CD14-positive monocyte (primary cell): ENCODE measurements around the gene PDE1A. TPM values are rescaled to one million over a fixed set of nuclear protein-coding genes. Genes with fewer than 3 reads are reported as not detected.

ENCODE experiments used
- DNase-seq, 3 donors: peaks; one replicate each; pipeline ENCODE4 v3.0.0-alpha.2; 2011 to 2022
- H2AFZ ChIP-seq: 2 replicates; pipeline ENCODE4 v1.6.0; 2012; ENCODE audit warnings: mild to moderate bottlenecking, low read depth, low read length, inconsistent platforms; ENCODE audit not compliant: insufficient read depth, poor library complexity, severe bottlenecking
- H3K27ac ChIP-seq, 2 donors: 1 replicate in 1 of 2; 2 replicates in 1 of 2; pipeline ENCODE4 v1.5.1; 2012 to 2013; ENCODE audit warnings: low read length in 2 of 2, control low read depth in 1 of 2, inconsistent platforms in 1 of 2, low read depth in 1 of 2, mild to moderate bottlenecking in 1 of 2
- H3K27me3 ChIP-seq, 2 donors: one replicate each; pipeline versions ENCODE4 v1.6.0 to v1.6.1; 2011 to 2013; ENCODE audit warnings: low read length in 2 of 2; ENCODE audit not compliant: control insufficient read depth in 2 of 2, insufficient read depth in 2 of 2
- H3K36me3 ChIP-seq, 2 donors: replicated peaks in 1 of 2; 1 replicate in 1 of 2; 2 replicates in 1 of 2; pipeline versions ENCODE4 v1.5.1 to v1.6.1; 2012 to 2013; ENCODE audit warnings: low read length in 2 of 2, control low read depth in 1 of 2, inconsistent platforms in 1 of 2, mild to moderate bottlenecking in 1 of 2; ENCODE audit not compliant: insufficient read depth in 2 of 2, control insufficient read depth in 1 of 2
- H3K4me1 ChIP-seq, 2 donors: 1 replicate in 1 of 2; 2 replicates in 1 of 2; pipeline versions ENCODE4 v1.5.1 to v1.6.1; 2012 to 2013; ENCODE audit warnings: low read length in 2 of 2, control low read depth in 1 of 2, inconsistent platforms in 1 of 2, mild to moderate bottlenecking in 1 of 2, moderate library complexity in 1 of 2; ENCODE audit not compliant: insufficient read depth in 2 of 2, control insufficient read depth in 1 of 2
- H3K4me2 ChIP-seq: replicated peaks from 2 replicates; pipeline ENCODE3; 2012; ENCODE audit warnings: low read length, moderate library complexity, mild to moderate bottlenecking; ENCODE audit not compliant: poor library complexity, severe bottlenecking; ENCODE audit errors: extremely low read depth
- H3K4me3 ChIP-seq, 3 experiments: fragments of 200-600 bp in 1 of 3; sonication (generic) in 1 of 3; replicated peaks in 1 of 3; 1 replicate in 2 of 3; 2 replicates in 1 of 3; pipeline ENCODE4 v1.5.1; 2011 to 2013; ENCODE audit warnings: low read length in 3 of 3, mild to moderate bottlenecking in 3 of 3, control low read depth in 2 of 3, low read depth in 2 of 3, inconsistent platforms in 1 of 3, moderate library complexity in 1 of 3
- H3K79me2 ChIP-seq: 2 replicates; pipeline ENCODE4 v1.6.0; 2012; ENCODE audit warnings: mild to moderate bottlenecking, control low read depth, inconsistent platforms, low read length, moderate library complexity; ENCODE audit not compliant: insufficient read depth
- H3K9ac ChIP-seq: 2 replicates; pipeline ENCODE4 v1.6.0; 2017; ENCODE audit warnings: low read length, mild to moderate bottlenecking; ENCODE audit not compliant: insufficient read depth, poor library complexity, severe bottlenecking
- H3K9me3 ChIP-seq, 2 donors: replicated peaks in 1 of 2; 1 replicate in 1 of 2; 2 replicates in 1 of 2; pipeline versions ENCODE4 v1.5.1 to v1.6.1; 2012 to 2013; ENCODE audit warnings: low read length in 2 of 2, control low read depth in 1 of 2; ENCODE audit not compliant: control insufficient read depth in 1 of 2, insufficient read depth in 1 of 2
- H4K20me1 ChIP-seq: 2 replicates; pipeline ENCODE4 v1.6.0; 2012; ENCODE audit warnings: mild to moderate bottlenecking, low read length, control low read depth, moderate library complexity; ENCODE audit not compliant: insufficient read depth
- H3K27ac Mint-ChIP-seq, 7 donors: one replicate each; pipeline ENCODE4 v1.8.0; 2020; ENCODE audit warnings: mild to moderate bottlenecking in 7 of 7, mixed read lengths in 7 of 7, moderate library complexity in 6 of 7, inconsistent platforms in 2 of 7
- H3K27me3 Mint-ChIP-seq, 3 donors: one replicate each; pipeline ENCODE4 v1.8.0; 2021 to 2022; ENCODE audit warnings: low read depth in 3 of 3, mild to moderate bottlenecking in 3 of 3, mixed read lengths in 3 of 3, moderate library complexity in 3 of 3, inconsistent platforms in 1 of 3
- H3K36me3 Mint-ChIP-seq, 2 donors: one replicate each; pipeline ENCODE4 v1.8.0; 2020; ENCODE audit warnings: mixed read lengths in 2 of 2, inconsistent platforms in 1 of 2, mild to moderate bottlenecking in 1 of 2
- H3K4me1 Mint-ChIP-seq: one replicate; pipeline ENCODE4 v1.8.0; 2020; ENCODE audit warnings: mild to moderate bottlenecking, mixed read lengths
- H3K4me3 Mint-ChIP-seq, 2 donors: one replicate each; pipeline ENCODE4 v1.8.0; 2020; ENCODE audit warnings: mild to moderate bottlenecking in 2 of 2, mixed read lengths in 2 of 2, moderate library complexity in 1 of 2
- H3K9me3 Mint-ChIP-seq, 7 donors: one replicate each; pipeline ENCODE4 v1.8.0; 2020 to 2022; ENCODE audit warnings: mixed read lengths in 7 of 7, mild to moderate bottlenecking in 6 of 7, moderate library complexity in 6 of 7, inconsistent platforms in 2 of 7
- WGBS: methylation state at CpG from one replicate; pipeline ENCODE4 v1.1.5; 2013; ENCODE audit warnings: missing lambda C conversion rate; ENCODE audit not compliant: insufficient coverage; 5-methylcytosine and 5-hydroxymethylcytosine counted together
- intact Hi-C, 2 donors: fragments of 100-400 bp; cut with micrococcal nuclease; formaldehyde crosslinking; loops; one replicate each; pipeline versions ENCODE4 v1.15.0 to v1.15.1; 2023
- polyA plus RNA-seq, 3 donors: library from polyadenylated mRNA; depleted of rRNA in 1 of 3; unstranded in 2 of 3; stranded (reverse) in 1 of 3; fragments of 300-500 nt in 2 of 3; fragments of >200 nt in 1 of 3; fragmentation: Illumina TruSeq in 2 of 3; gene quantifications; 1 replicate in 2 of 3; 2 replicates in 1 of 3; pipeline ENCODE4 v1.2.3, GENCODE V29; 2012 to 2021
- TF ChIP-seq, protein P1 (sequence below): fragments of 200-600 bp; IDR thresholded peaks from one replicate; pipeline ENCODE4 v1.8.0; 2022; ENCODE audit warnings: antibody characterized with exemption, mild to moderate bottlenecking

The PDE1A gene
- polyA plus RNA-seq, 3 donors = not detected

DNA sequence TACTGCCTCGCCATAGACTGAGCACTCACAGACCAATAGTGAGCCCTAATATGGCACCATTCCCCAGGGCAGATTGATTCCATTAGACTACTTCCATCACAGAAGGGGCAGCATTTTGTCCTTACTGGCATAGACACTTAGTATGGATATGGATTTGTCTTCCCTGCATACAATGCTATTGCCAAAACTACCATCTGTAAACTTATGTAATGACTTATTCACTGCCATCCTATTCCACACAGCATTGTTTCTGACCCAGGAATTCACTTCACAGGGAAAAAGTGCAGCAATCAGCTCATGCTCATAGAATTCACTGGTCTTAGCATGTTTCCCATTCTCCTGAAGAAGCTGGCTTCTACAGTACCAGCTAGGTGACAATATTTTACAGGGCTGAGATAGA, 262.1 kb downstream of the PDE1A start:
- Histone ChIP-seq H3K9me3 (no peaks in the 10 kb centered on the region), H4K20me1 (no peaks in the 10 kb centered on the region), H3K4me2 (no peak overlapping the region), H3K4me1 (no peaks in the 10 kb centered on the region), H2AFZ (no peak overlapping the region), H3K36me3 (no peaks in the 10 kb centered on the region), H3K79me2 (no peaks in the 10 kb centered on the region), H3K27ac (no peak overlapping the region), H3K27me3 (no peaks in the 10 kb centered on the region), H3K9ac (no peak overlapping the region), H3K4me3 (no peak overlapping the region)
- H3K4me3 Mint-ChIP-seq = no peak overlapping the region
- no peak overlapping the region for H3K27ac Mint-ChIP-seq
- DNase-seq = no peak
- TF ChIP-seq, protein P1, sequence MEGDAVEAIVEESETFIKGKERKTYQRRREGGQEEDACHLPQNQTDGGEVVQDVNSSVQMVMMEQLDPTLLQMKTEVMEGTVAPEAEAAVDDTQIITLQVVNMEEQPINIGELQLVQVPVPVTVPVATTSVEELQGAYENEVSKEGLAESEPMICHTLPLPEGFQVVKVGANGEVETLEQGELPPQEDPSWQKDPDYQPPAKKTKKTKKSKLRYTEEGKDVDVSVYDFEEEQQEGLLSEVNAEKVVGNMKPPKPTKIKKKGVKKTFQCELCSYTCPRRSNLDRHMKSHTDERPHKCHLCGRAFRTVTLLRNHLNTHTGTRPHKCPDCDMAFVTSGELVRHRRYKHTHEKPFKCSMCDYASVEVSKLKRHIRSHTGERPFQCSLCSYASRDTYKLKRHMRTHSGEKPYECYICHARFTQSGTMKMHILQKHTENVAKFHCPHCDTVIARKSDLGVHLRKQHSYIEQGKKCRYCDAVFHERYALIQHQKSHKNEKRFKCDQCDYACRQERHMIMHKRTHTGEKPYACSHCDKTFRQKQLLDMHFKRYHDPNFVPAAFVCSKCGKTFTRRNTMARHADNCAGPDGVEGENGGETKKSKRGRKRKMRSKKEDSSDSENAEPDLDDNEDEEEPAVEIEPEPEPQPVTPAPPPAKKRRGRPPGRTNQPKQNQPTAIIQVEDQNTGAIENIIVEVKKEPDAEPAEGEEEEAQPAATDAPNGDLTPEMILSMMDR = no peak
- intact Hi-C loops = no loop called here
- no peaks in the 10 kb centered on the region for H3K36me3 Mint-ChIP-seq
- 67% methylated on average over 1 of the region's 1 CpG for WGBS
- no peaks in the 10 kb centered on the region for H3K4me1 Mint-ChIP-seq
- peaks cover 0 to 2% (median 0%) of the 10 kb centered on the region in 7 donors for H3K9me3 Mint-ChIP-seq
- H3K27me3 Mint-ChIP-seq = no peaks in the 10 kb centered on the region

DNA sequence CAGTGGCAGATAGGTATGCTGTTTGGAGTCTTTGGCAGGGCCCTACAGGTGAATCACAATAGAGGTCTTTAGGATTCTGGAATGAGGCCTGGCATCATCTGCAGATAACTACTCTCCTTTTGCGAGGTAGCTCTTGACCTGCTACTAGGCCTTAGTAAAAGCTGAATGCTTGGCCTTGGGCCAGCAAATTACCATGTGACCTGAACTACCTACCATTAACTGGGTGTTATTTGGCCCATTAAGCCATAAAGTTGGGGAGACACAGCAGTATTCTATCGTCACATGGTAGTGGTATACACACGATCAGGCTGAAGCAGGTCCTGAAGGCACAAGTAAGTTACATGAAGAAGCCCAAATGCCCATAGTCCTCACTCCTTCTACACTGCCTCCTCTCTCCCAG, 263.0 kb downstream of the PDE1A start:
- Histone ChIP-seq H3K9ac (no peak overlapping the region), H3K27ac (no peak overlapping the region), H3K4me2 (no peak overlapping the region), H3K36me3 (no peaks in the 10 kb centered on the region), H4K20me1 (no peaks in the 10 kb centered on the region), H3K27me3 (no peaks in the 10 kb centered on the region), H3K4me3 (no peak overlapping the region), H2AFZ (no peak overlapping the region), H3K4me1 (no peaks in the 10 kb centered on the region), H3K79me2 (no peaks in the 10 kb centered on the region), H3K9me3 (no peaks in the 10 kb centered on the region)
- no peak overlapping the region for H3K4me3 Mint-ChIP-seq
- no peaks in the 10 kb centered on the region for H3K36me3 Mint-ChIP-seq
- intact Hi-C loops = no loop called here
- TF ChIP-seq, protein P1 = no peak
- H3K4me1 Mint-ChIP-seq = no peaks in the 10 kb centered on the region
- peaks cover 0 to 2% (median 0%) of the 10 kb centered on the region in 7 donors for H3K9me3 Mint-ChIP-seq
- 100% methylated on average over 1 of the region's 3 CpGs for WGBS
- no peaks in the 10 kb centered on the region for H3K27me3 Mint-ChIP-seq
- no peak overlapping the region for H3K27ac Mint-ChIP-seq
- DNase-seq = no peak
